ENCODE measurements around the gene SECISBP2. TPM values are rescaled to one million over a fixed set of nuclear protein-coding genes. Genes with fewer than 3 reads are reported as not detected.

Gene SECISBP2
- total and polyA plus RNA-seq, 2 of the 13 experiments (the other 11 are each of a cell fraction or from before 2014, with no cell fraction given): 32.4 to 38.0 TPM

DNA sequence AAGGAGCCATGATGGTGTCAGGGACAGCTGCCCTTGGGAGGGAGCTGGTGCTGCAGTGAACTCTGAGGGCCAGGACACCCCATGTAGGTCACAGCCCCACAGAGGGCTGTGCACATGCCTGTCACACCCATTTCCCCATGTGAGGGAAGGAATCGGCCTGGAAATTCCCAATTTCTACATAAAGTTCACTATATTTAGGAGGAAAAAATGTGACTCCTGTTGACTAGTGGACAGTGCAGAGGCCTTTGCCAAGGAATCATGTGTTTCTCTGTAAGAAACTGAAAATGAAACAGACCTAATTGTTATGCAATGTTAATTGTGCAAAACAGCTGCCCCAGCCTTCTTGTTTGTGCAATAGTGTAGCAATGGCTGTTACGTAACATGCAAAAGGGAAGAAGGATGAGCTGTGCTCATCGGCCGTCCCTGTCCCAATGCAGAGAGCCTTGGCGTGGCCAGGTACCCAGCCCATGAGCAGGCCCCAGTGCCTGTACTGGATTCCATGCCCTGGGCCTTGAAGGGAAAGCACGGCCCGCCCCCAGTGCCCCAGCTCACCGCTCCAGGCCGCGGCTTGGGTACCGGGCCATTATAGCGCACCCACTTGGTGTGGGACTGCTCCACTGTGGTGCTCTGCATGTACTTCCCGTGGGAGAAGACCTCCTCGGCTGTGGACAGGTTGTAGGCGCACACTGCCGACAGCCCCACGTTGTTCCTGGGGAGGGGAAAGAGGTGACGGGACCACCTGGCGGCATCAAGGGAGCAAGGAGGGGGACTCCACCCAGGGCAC, 70.0 kb downstream of the SECISBP2 start (continued):
- TF ChIP-seq ZNF20 (CRISPR knock-in tag; IDR thresholded peaks at IDR 0.05): no peak
- TF ChIP-seq ZNF547 (CRISPR knock-in tag; IDR thresholded peaks at IDR 0.05): no peak
- TF ChIP-seq KLF6 (CRISPR knock-in tag; IDR thresholded peaks at IDR 0.05): 0 out of 2 replicates have a peak, but pooled peaks have one; percentile 61
- TF ChIP-seq EP300 (IDR thresholded peaks at IDR 0.05; ENCODE audit: low read depth in 2 of 2, low read length in 2 of 2): 0 out of 4 replicates have a peak, but pooled peaks of 1 of the 2 experiments have one; percentile 43
- no peak for TF ChIP-seq EP300 (CRISPR knock-in tag; IDR thresholded peaks at IDR 0.05; ENCODE audit: borderline replicate concordance)
- 0 out of 2 replicates have a peak, but pooled peaks have one; percentile 48 for TF ChIP-seq NFKBIZ (CRISPR knock-in tag; IDR thresholded peaks at IDR 0.05)
- TF ChIP-seq MYPOP (CRISPR knock-in tag; IDR thresholded peaks at IDR 0.05): peak; percentile 33; the same call in 1 of the 2 replicates
- TF ChIP-seq SMAD3 (CRISPR knock-in tag; IDR thresholded peaks at IDR 0.05): peak; percentile 60; the same call in 1 of the 2 replicates
- no peak for TF ChIP-seq ZNF614 (CRISPR knock-in tag; IDR thresholded peaks at IDR 0.05; ENCODE audit: borderline replicate concordance)
- no peak for TF ChIP-seq ZFP36 (IDR thresholded peaks at IDR 0.05; ENCODE audit: borderline replicate concordance, low read depth, low read length, partially characterized antibody)
- peak; percentile 56; the same call in 1 of the 2 replicates for TF ChIP-seq FOXK1 (CRISPR knock-in tag; IDR thresholded peaks at IDR 0.05; ENCODE audit: borderline replicate concordance, low read depth)

DNA sequence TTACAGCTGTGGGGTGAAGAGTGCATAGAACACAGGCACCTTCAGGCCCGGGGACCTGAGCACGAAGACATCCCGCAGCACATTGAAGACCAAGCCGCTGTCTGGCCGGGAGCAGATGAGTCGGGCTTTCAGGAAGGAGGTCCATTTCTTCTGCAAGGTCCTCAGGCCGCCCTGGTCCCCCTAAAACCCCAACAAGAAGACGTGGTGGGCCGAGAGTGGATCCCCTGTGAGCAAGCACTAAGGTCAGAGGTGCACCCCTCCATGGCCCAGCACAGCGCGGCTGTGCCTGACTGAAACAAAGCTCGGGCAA, 70.5 kb downstream of the SECISBP2 start:
- ATAC-seq: no peak
- Histone ChIP-seq H3K9ac (ENCODE audit: insufficient read depth, low read depth, low read length) (no peak overlapping the region), H3K36me3 (replicated peaks in 1 of 2; ENCODE audit: control insufficient read depth in 1 of 2, insufficient read depth in 2 of 2, low read length in 2 of 2) (no peaks in the 10 kb centered on the region), H3K27ac (ENCODE audit: extremely low read length, insufficient read depth, low read length) (no peak overlapping the region), H3K4me3 (replicated peaks in 1 of 3; ENCODE audit: insufficient read depth in 1 of 3, low read depth in 2 of 3, low read length in 3 of 3) (no peak overlapping the region), H3K4me2 (ENCODE audit: low read depth, low read length) (no peak overlapping the region), H2AFZ (ENCODE audit: low read length) (no peak overlapping the region), H3K79me2 (ENCODE audit: insufficient read depth, low read length) (no peaks in the 10 kb centered on the region), H3K9me3 (ENCODE audit: low read length) (no peaks in the 10 kb centered on the region), H3K27me3 (ENCODE audit: control insufficient read depth in 1 of 2, insufficient read depth in 2 of 2, low read length in 2 of 2) (no peaks in the 10 kb centered on the region; a peak in 2 of 5 replicates), H4K20me1 (ENCODE audit: insufficient read depth, low read length) (no peaks in the 10 kb centered on the region), H3K4me1 (ENCODE audit: insufficient read depth, low read length) (peaks cover 28% of the 10 kb centered on the region)
- CTCF ChIA-PET (ENCODE audit: low intra/inter-chr PET ratio, low total read pairs): no interaction called here
- intact Hi-C loops (cut with micrococcal nuclease; ENCODE audit: unreplicated experiment): no loop called here
- in situ Hi-C loops (cut with HindIII; ENCODE audit: extremely low pct_ligation_motif_present, low pct_unique_long_range_greater_than_20kb): no loop called here
- no TSS peak for BruUV-seq (replicated peaks)
- 71% methylated on average over 11 of the region's 12 CpGs for WGBS (ENCODE audit: low lambda C conversion rate)
- FAIRE-seq: no peak
- no peak for DNase-seq (ENCODE audit: low spot score)
- POLR2A ChIA-PET: no interaction called here
- no peak for TF ChIP-seq HMG20A (CRISPR knock-in tag; IDR thresholded peaks at IDR 0.05; ENCODE audit: borderline replicate concordance)
- TF ChIP-seq ZMYM3 (CRISPR knock-in tag; IDR thresholded peaks at IDR 0.05): no peak
- no peak for TF ChIP-seq NFYC (CRISPR knock-in tag; IDR thresholded peaks at IDR 0.05)
- TF ChIP-seq, protein P1, sequence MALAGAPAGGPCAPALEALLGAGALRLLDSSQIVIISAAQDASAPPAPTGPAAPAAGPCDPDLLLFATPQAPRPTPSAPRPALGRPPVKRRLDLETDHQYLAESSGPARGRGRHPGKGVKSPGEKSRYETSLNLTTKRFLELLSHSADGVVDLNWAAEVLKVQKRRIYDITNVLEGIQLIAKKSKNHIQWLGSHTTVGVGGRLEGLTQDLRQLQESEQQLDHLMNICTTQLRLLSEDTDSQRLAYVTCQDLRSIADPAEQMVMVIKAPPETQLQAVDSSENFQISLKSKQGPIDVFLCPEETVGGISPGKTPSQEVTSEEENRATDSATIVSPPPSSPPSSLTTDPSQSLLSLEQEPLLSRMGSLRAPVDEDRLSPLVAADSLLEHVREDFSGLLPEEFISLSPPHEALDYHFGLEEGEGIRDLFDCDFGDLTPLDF (CRISPR knock-in tag; IDR thresholded peaks at IDR 0.05): no peak
- no peak for TF ChIP-seq ZNF263 (CRISPR knock-in tag; IDR thresholded peaks at IDR 0.05)
- TF ChIP-seq ZNF589 (CRISPR knock-in tag; conservative IDR thresholded peaks at IDR 0.05): no peak
- no peak for TF ChIP-seq ZNF20 (CRISPR knock-in tag; IDR thresholded peaks at IDR 0.05)
- TF ChIP-seq, protein P2, sequence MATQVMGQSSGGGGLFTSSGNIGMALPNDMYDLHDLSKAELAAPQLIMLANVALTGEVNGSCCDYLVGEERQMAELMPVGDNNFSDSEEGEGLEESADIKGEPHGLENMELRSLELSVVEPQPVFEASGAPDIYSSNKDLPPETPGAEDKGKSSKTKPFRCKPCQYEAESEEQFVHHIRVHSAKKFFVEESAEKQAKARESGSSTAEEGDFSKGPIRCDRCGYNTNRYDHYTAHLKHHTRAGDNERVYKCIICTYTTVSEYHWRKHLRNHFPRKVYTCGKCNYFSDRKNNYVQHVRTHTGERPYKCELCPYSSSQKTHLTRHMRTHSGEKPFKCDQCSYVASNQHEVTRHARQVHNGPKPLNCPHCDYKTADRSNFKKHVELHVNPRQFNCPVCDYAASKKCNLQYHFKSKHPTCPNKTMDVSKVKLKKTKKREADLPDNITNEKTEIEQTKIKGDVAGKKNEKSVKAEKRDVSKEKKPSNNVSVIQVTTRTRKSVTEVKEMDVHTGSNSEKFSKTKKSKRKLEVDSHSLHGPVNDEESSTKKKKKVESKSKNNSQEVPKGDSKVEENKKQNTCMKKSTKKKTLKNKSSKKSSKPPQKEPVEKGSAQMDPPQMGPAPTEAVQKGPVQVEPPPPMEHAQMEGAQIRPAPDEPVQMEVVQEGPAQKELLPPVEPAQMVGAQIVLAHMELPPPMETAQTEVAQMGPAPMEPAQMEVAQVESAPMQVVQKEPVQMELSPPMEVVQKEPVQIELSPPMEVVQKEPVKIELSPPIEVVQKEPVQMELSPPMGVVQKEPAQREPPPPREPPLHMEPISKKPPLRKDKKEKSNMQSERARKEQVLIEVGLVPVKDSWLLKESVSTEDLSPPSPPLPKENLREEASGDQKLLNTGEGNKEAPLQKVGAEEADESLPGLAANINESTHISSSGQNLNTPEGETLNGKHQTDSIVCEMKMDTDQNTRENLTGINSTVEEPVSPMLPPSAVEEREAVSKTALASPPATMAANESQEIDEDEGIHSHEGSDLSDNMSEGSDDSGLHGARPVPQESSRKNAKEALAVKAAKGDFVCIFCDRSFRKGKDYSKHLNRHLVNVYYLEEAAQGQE (IDR thresholded peaks at IDR 0.05; ENCODE audit: borderline replicate concordance in 1 of 2, low read depth in 1 of 2, low read length in 2 of 2): no peak
